Activated T-helper 2 cell treated with anti-CD3 and anti-CD28 coated beads, Interferon-gamma antibody, Interleukin-2, Interleukin-4, amounts not matched to agents 10 μg/mL and 5 μg/mL and 100 μg/mL, durations not matched to agents 14 hours and 24 hours and 36 hours (primary cell): ENCODE measurements around the gene MITF. TPM values are rescaled to one million over a fixed set of nuclear protein-coding genes. Genes with fewer than 3 reads are reported as not detected.

Experiments used
- DNase-seq: peaks from one replicate; pipeline ENCODE4 v3.0.0; 2021; ENCODE audit warnings: low spot score
- H3K27ac Mint-ChIP-seq: one replicate; pipeline ENCODE4 v1.8.0; 2021; ENCODE audit warnings: mixed read lengths
- H3K27me3 Mint-ChIP-seq: one replicate; pipeline ENCODE4 v1.8.0; 2021; ENCODE audit warnings: low read depth, mixed read lengths
- H3K36me3 Mint-ChIP-seq: one replicate; pipeline ENCODE4 v1.8.0; 2021; ENCODE audit warnings: low read depth, mixed read lengths
- H3K4me1 Mint-ChIP-seq: one replicate; pipeline ENCODE4 v1.8.0; 2021; ENCODE audit warnings: low read depth, mixed read lengths
- H3K4me3 Mint-ChIP-seq: one replicate; pipeline ENCODE4 v1.8.0; 2021; ENCODE audit warnings: low read depth, mild to moderate bottlenecking, moderate library complexity, mixed read lengths
- H3K9me3 Mint-ChIP-seq: one replicate; pipeline ENCODE4 v1.8.0; 2021; ENCODE audit warnings: mixed read lengths
- intact Hi-C: fragments of 100-400 bp; cut with micrococcal nuclease; formaldehyde crosslinking; loops from one replicate; pipeline ENCODE4 v1.15.1; 2023
- total RNA-seq: library from RNA; stranded (reverse); gene quantifications from 2 replicates; pipeline ENCODE4 v1.2.3, GENCODE V29; 2022

MITF gene
- total RNA-seq, 1 donor from 2014 or later, result 0.07 TPM

- no peak for DNase-seq
- H3K27me3 Mint-ChIP-seq, result no peaks in the 10 kb centered on the region
- no peaks in the 10 kb centered on the region for H3K36me3 Mint-ChIP-seq
- H3K27ac Mint-ChIP-seq, result no peak overlapping the region
- no peaks in the 10 kb centered on the region for H3K4me1 Mint-ChIP-seq
- intact Hi-C loops, result no loop called here
- no peak overlapping the region for H3K4me3 Mint-ChIP-seq
- no peaks in the 10 kb centered on the region for H3K9me3 Mint-ChIP-seq
Measured at GRCh38 chr3:69869643-69870042, 130.4 kb downstream of the MITF start.

- Mint-ChIP-seq H3K27me3 (no peaks in the 10 kb centered on the region), H3K27ac (no peak overlapping the region), H3K4me3 (no peak overlapping the region), H3K36me3 (no peaks in the 10 kb centered on the region), H3K9me3 (no peaks in the 10 kb centered on the region), H3K4me1 (no peaks in the 10 kb centered on the region)
- DNase-seq, result no peak
- intact Hi-C loops, result no loop called here
Measured at GRCh38 chr3:69871251-69871650, 132.0 kb downstream of the MITF start.

- Mint-ChIP-seq H3K36me3 (no peaks in the 10 kb centered on the region), H3K4me3 (no peak overlapping the region), H3K4me1 (no peaks in the 10 kb centered on the region), H3K27me3 (no peaks in the 10 kb centered on the region), H3K27ac (no peak overlapping the region), H3K9me3 (no peaks in the 10 kb centered on the region)
- DNase-seq, result no peak
- intact Hi-C loops, result no loop called here
Measured at GRCh38 chr3:69871868-69872267, 132.6 kb downstream of the MITF start.

DNA sequence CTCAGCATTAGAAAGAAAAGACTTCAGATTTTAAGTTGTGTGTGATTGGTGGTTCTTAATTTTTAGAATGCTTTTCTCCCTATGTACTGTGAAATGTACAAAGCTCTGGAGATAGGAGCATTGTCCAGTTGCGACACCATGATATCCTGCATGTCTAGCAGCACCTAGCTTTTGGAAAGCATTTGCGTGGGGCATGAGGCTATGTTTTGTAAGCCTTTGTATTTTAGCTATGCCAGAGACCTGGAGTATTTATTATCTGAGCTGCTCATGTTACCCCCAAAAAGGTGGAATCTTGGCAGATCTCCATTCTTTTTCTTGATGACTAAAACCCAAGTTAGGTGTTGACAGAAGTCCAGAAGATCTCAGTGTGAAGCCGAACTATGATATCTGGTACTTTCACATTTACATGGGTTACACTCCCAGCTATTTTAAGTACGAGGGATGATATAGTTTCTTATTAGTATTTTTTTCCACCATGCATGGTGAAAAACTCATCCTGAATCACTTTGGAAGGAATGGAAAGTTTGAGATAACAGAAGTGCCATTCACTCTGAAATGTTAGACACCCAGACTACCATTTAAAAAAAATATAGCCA lies 133.6 kb downstream of the MITF start:
- no peak overlapping the region for H3K4me3 Mint-ChIP-seq
- no peaks in the 10 kb centered on the region for H3K4me1 Mint-ChIP-seq
- no peak overlapping the region for H3K27ac Mint-ChIP-seq
- intact Hi-C loops, result no loop called here
- H3K27me3 Mint-ChIP-seq, result no peaks in the 10 kb centered on the region
- no peaks in the 10 kb centered on the region for H3K36me3 Mint-ChIP-seq
- DNase-seq, result no peak
- no peaks in the 10 kb centered on the region for H3K9me3 Mint-ChIP-seq

- Mint-ChIP-seq H3K4me3 (no peak overlapping the region), H3K27me3 (no peaks in the 10 kb centered on the region), H3K4me1 (no peaks in the 10 kb centered on the region), H3K9me3 (no peaks in the 10 kb centered on the region), H3K27ac (no peak overlapping the region), H3K36me3 (no peaks in the 10 kb centered on the region)
- intact Hi-C loops, result no loop called here
- no peak for DNase-seq
Measured at GRCh38 chr3:69876073-69876472, 136.8 kb downstream of the MITF start.

DNA sequence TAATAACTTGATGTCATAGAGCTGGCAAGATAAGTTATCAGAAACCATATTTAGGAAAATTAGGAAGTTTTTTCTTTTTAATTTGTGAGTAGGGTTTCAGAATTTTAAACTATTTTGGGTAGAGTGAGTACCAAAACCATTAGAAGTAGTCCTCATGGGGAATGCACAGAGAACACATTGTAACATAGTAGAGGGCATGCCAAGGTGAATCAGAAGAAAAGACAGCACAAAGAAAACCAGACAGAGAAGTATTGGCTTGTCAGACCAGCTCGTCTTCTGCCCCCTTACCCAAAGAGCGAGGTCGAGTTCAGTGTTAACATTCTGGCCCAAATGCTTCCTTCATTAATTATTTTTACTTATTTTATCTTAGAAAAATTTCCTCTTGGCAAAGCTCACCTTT lies 139.0 kb downstream of the MITF start:
- Mint-ChIP-seq H3K4me1 (no peaks in the 10 kb centered on the region), H3K4me3 (no peak overlapping the region), H3K36me3 (no peaks in the 10 kb centered on the region), H3K27ac (no peak overlapping the region), H3K27me3 (no peaks in the 10 kb centered on the region), H3K9me3 (no peaks in the 10 kb centered on the region)
- intact Hi-C loops, result no loop called here
- DNase-seq, result no peak

DNA sequence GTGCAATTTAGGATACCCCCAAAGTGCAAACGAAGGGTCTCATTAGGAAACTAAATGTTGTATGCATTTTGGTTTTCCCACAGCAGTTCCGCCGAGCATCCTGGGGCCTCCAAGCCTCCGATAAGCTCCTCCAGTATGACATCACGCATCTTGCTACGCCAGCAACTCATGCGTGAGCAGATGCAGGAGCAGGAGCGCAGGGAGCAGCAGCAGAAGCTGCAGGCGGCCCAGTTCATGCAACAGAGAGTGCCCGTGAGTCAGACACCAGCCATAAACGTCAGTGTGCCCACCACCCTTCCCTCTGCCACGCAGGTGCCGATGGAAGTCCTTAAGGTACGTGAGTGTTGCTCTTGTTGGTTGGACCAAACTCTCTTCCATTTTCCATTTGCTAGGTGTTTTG lies 139.8 kb downstream of the MITF start:
- Mint-ChIP-seq H3K4me1 (no peaks in the 10 kb centered on the region), H3K4me3 (no peak overlapping the region), H3K9me3 (no peaks in the 10 kb centered on the region), H3K36me3 (no peaks in the 10 kb centered on the region), H3K27me3 (no peaks in the 10 kb centered on the region), H3K27ac (no peak overlapping the region)
- DNase-seq, result no peak
- intact Hi-C loops, result no loop called here

DNA sequence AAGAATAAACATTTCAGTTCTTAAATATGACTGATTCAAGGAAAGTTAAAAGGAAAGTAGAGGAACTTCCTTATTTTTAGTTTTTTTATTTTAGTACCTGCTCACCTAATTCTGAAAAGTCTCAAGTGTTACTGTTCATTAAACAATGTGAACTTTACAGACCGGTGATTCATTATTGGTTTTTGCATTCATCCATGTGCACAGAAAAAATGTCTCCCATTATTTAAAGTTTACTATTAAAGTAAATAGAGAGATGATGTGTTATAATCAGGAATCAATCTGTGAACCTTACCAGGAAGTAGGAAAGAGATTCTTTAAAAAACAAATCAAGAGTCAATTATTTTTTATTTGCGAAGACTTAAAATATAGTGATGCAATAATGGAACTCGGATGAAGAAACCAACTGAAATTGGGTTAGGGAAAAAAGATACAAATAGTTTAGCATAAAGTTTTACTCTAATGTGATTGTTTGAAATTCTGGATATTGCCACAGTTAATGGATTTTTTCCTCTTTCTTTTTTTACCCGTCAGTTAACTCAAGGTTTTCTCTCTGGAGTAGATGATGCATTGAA lies 140.9 kb downstream of the MITF start:
- Mint-ChIP-seq H3K9me3 (no peaks in the 10 kb centered on the region), H3K4me3 (no peak overlapping the region), H3K27me3 (no peaks in the 10 kb centered on the region), H3K36me3 (no peaks in the 10 kb centered on the region), H3K4me1 (no peaks in the 10 kb centered on the region), H3K27ac (no peak overlapping the region)
- DNase-seq, result no peak
- intact Hi-C loops, result no loop called here

- Mint-ChIP-seq H3K9me3 (no peaks in the 10 kb centered on the region), H3K36me3 (no peaks in the 10 kb centered on the region), H3K27me3 (no peaks in the 10 kb centered on the region), H3K4me1 (no peaks in the 10 kb centered on the region), H3K4me3 (no peak overlapping the region), H3K27ac (no peak overlapping the region)
- no peak for DNase-seq
- intact Hi-C loops, result no loop called here
Measured at GRCh38 chr3:69881051-69881450, 141.8 kb downstream of the MITF start.

DNA sequence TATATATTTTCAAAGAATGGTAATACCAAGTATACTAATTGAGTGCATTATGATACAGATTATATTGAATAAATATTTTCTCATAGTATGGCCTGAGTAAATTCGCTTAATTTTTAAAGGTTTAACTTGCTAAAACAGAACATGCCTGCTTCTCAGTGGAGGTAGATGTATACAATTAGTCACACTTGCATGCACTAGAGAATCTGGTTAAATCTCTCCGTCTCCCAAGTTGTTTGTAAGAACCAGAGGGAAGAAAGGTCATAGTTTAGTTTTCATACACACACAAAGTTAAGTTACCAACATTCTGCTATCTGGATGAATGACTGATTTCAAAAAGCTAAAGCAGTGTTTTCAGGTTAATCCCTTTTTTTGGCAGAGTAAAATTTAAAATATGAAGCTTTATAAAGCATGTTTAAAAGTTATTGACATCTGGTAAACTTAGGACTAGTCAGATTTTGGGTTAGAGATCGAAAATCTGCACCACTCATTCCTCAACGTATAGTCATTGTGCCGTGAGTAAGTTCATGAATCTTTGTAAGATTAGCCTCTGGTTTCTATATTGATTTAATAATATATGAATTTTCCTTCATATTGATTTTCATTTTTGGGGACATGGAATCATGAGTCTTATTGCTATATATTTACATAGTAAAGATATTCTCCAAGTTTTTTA lies 142.6 kb downstream of the MITF start:
- Mint-ChIP-seq H3K9me3 (no peaks in the 10 kb centered on the region), H3K4me3 (no peak overlapping the region), H3K27me3 (no peaks in the 10 kb centered on the region), H3K4me1 (no peaks in the 10 kb centered on the region), H3K27ac (no peak overlapping the region), H3K36me3 (no peaks in the 10 kb centered on the region)
- intact Hi-C loops, result no loop called here
- no peak for DNase-seq

DNA sequence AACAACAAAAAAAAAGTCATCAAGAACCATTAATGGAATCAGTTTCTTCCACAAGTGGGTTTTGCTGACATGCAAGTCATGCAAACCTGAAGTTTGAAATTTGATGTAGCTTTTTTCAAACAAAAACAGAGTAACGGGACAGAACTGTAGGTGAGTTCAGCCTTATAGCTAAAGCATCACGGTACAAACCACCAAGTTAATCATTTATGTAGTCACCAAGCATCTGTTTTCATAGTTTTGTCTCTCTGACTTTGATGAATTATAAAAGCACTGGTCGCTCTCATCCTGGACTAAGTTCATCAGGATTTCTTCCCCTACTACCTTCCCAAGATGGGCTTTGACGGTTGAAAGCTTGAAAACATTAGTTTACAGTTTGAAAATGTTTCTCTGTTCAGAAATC lies 143.3 kb downstream of the MITF start:
- Mint-ChIP-seq H3K27ac (no peak overlapping the region), H3K4me1 (no peaks in the 10 kb centered on the region), H3K27me3 (no peaks in the 10 kb centered on the region), H3K9me3 (no peaks in the 10 kb centered on the region), H3K4me3 (no peak overlapping the region), H3K36me3 (no peaks in the 10 kb centered on the region)
- intact Hi-C loops, result no loop called here
- no peak for DNase-seq

- no peak overlapping the region for H3K27ac Mint-ChIP-seq
- no peak overlapping the region for H3K4me3 Mint-ChIP-seq
- H3K4me1 Mint-ChIP-seq, result no peaks in the 10 kb centered on the region
- DNase-seq, result no peak
- no peaks in the 10 kb centered on the region for H3K9me3 Mint-ChIP-seq
- no peaks in the 10 kb centered on the region for H3K36me3 Mint-ChIP-seq
- no peaks in the 10 kb centered on the region for H3K27me3 Mint-ChIP-seq
- intact Hi-C loops, result no loop called here
Measured at GRCh38 chr3:69888040-69888942, 149.0 kb downstream of the MITF start.

GRCh38 chr3:69888943-69889315 lies 149.7 kb downstream of the MITF start:
- H3K27ac Mint-ChIP-seq, result no peak overlapping the region
- H3K4me3 Mint-ChIP-seq, result no peak overlapping the region
- H3K27me3 Mint-ChIP-seq, result no peaks in the 10 kb centered on the region
- no peaks in the 10 kb centered on the region for H3K36me3 Mint-ChIP-seq
- no peak for DNase-seq
- H3K4me1 Mint-ChIP-seq, result no peaks in the 10 kb centered on the region
- intact Hi-C loops, result no loop called here
- no peaks in the 10 kb centered on the region for H3K9me3 Mint-ChIP-seq
